HepG2 (cell line): ENCODE measurements around the gene TMEM127. TPM values are rescaled to one million over a fixed set of nuclear protein-coding genes. Genes with fewer than 3 reads are reported as not detected.

ENCODE experiments used
- ADNP ChIP-seq: sonication (generic); formaldehyde crosslinking; IDR thresholded peaks from 2 replicates; pipeline ENCODE4 v1.4.0; 2020; ENCODE audit warnings: missing genetic modification reagents
- ARID3A ChIP-seq: IDR thresholded peaks from 2 replicates; pipeline ENCODE4 v1.6.1; 2012; ENCODE audit warnings: low read depth, low read length, improper control_type of control experiment
- CEBPB ChIP-seq: IDR thresholded peaks from 2 replicates; pipeline ENCODE4 v1.6.1; 2011; ENCODE audit warnings: low read depth, low read length, improper control_type of control experiment, borderline replicate concordance
- CEBPG ChIP-seq: IDR thresholded peaks from 2 replicates; pipeline ENCODE4 v1.6.1; 2016
- FOXA1 ChIP-seq, 2 experiments: fragments of 450-650 bp in 1 of 2; sonication (generic) in 1 of 2; formaldehyde crosslinking in 1 of 2; IDR thresholded peaks; 2 replicates each; pipeline versions ENCODE4 v1.4.0 to v1.6.1; 2016 to 2020; ENCODE audit warnings: missing genetic modification reagents in 1 of 2
- HDAC2 ChIP-seq: sonication (generic); formaldehyde crosslinking; IDR thresholded peaks from 2 replicates; pipeline ENCODE4 v1.4.0; 2020; ENCODE audit warnings: missing genetic modification reagents
- MXI1 ChIP-seq: IDR thresholded peaks from 3 replicates; pipeline ENCODE4 v1.6.1; 2012; ENCODE audit warnings: low read depth, low read length, inconsistent platforms, borderline replicate concordance
- NFKB2 ChIP-seq: sonication (generic); formaldehyde crosslinking; IDR thresholded peaks from 2 replicates; pipeline ENCODE4 v1.4.0; 2020; ENCODE audit warnings: missing genetic modification reagents, borderline replicate concordance
- NR0B2 ChIP-seq: sonication (generic); formaldehyde crosslinking; IDR thresholded peaks from 2 replicates; pipeline ENCODE4 v1.4.0; 2020; ENCODE audit warnings: mild to moderate bottlenecking, missing genetic modification reagents
- NR2F2 ChIP-seq: IDR thresholded peaks from 2 replicates; pipeline ENCODE4 v1.6.1; 2012; ENCODE audit warnings: low read depth, inconsistent platforms, borderline replicate concordance
- PAF1 ChIP-seq: IDR thresholded peaks from 2 replicates; pipeline ENCODE4 v1.6.1; 2016; ENCODE audit warnings: missing genetic modification reagents, missing compliant biosample characterization
- SOX6 ChIP-seq, 2 experiments: fragments of 450-650 bp in 1 of 2; sonication (generic) in 1 of 2; formaldehyde crosslinking in 1 of 2; IDR thresholded peaks; 2 replicates each; pipeline versions ENCODE4 v1.4.0 to v1.6.1; 2017 to 2020; ENCODE audit warnings: antibody characterized with exemption in 1 of 2, mild to moderate bottlenecking in 1 of 2, missing genetic modification reagents in 1 of 2
- TFAP4 ChIP-seq: sonication (generic); IDR thresholded peaks from 2 replicates; pipeline ENCODE4 v1.6.1; 2016; ENCODE audit warnings: low read depth, borderline replicate concordance
- ZFP91 ChIP-seq: sonication (generic); formaldehyde crosslinking; IDR thresholded peaks from 2 replicates; pipeline ENCODE4 v1.9.0; 2022; ENCODE audit warnings: missing genetic modification reagents, mild to moderate bottlenecking, borderline replicate concordance
- ZNF281 ChIP-seq: sonication (generic); formaldehyde crosslinking; IDR thresholded peaks from 2 replicates; pipeline ENCODE4 v1.4.0; 2020; ENCODE audit warnings: missing genetic modification reagents, borderline replicate concordance
- ZNF501 ChIP-seq: sonication (generic); formaldehyde crosslinking; IDR thresholded peaks from 2 replicates; pipeline ENCODE4 v1.5.1; 2020; ENCODE audit warnings: mild to moderate bottlenecking, moderate library complexity, missing genetic modification reagents
- ZNF605 ChIP-seq: sonication (generic); formaldehyde crosslinking; IDR thresholded peaks from 2 replicates; pipeline ENCODE4 v1.8.0; 2022; ENCODE audit warnings: mild to moderate bottlenecking, missing genetic modification reagents
- ZNF770 ChIP-seq: sonication (generic); formaldehyde crosslinking; IDR thresholded peaks from 2 replicates; pipeline ENCODE4 v1.5.0; 2020; ENCODE audit warnings: mild to moderate bottlenecking, missing genetic modification reagents
- ZNF776 ChIP-seq: sonication (generic); formaldehyde crosslinking; IDR thresholded peaks from 2 replicates; pipeline ENCODE4 v1.4.0; 2020; ENCODE audit warnings: mild to moderate bottlenecking, missing genetic modification reagents
- polyA plus RNA-seq, 8 experiments: library from polyadenylated mRNA; depleted of rRNA in 3 of 8; stranded (reverse) in 7 of 8; unstranded in 1 of 8; fragments of >200 nt; fragmentation: Illumina TruSeq in 4 of 8; extraction: Trizol in 4 of 8; gene quantifications; 2 replicates each; pipeline versions ENCODE4 v1.2.1 to v1.2.3, GENCODE V29; 2011 to 2016; ENCODE audit warnings: low read depth in 4 of 8, missing spikeins in 1 of 8, mixed read lengths in 1 of 8; ENCODE audit not compliant: insufficient read depth in 1 of 8
- total RNA-seq, 5 experiments: library from RNA; depleted of rRNA; stranded (reverse); fragments of >200 nt; fragmentation: Illumina TruSeq; extraction: Trizol; gene quantifications; 2 replicates each; pipeline ENCODE4 v1.2.3, GENCODE V29; 2016; ENCODE audit warnings: low read depth in 1 of 5

TMEM127 gene
- total and polyA plus RNA-seq, 2 of the 13 experiments (the other 11 are each of a cell fraction or from before 2014, with no cell fraction given): 21.5 to 33.9 TPM

GRCh38 chr2:96261328-96262003, 4.3 kb downstream of the TMEM127 start (continued):
- TF ChIP-seq ARID3A: 0 out of 2 replicates have a peak, but pooled peaks have one; percentile 64
- TF ChIP-seq FOXA1 (IDR thresholded peaks at IDR 0.05): no peak
- TF ChIP-seq FOXA1 (CRISPR knock-in tag; IDR thresholded peaks at IDR 0.05): peak; percentile 42; the same call in 1 of the 2 replicates
- peak; percentile 20; the same call in 1 of the 2 replicates for TF ChIP-seq ZFP91 (CRISPR knock-in tag)
- 0 out of 3 replicates have a peak, but pooled peaks have one; percentile 32 for TF ChIP-seq MXI1
- TF ChIP-seq NR0B2 (CRISPR knock-in tag): no peak
- peak; percentile 52 for TF ChIP-seq HDAC2 (CRISPR knock-in tag)
- TF ChIP-seq NR2F2: peak; percentile 51; the same call in 1 of the 2 replicates
- TF ChIP-seq NFKB2 (CRISPR knock-in tag): no peak
- no peak for TF ChIP-seq PAF1 (CRISPR knock-in tag)
- no peak for TF ChIP-seq SOX6 (IDR thresholded peaks at IDR 0.05)
- peak; percentile 12; the same call in 1 of the 2 replicates for TF ChIP-seq SOX6 (CRISPR knock-in tag; IDR thresholded peaks at IDR 0.05)
- no peak for TF ChIP-seq ZNF776
- no peak for TF ChIP-seq TFAP4
- TF ChIP-seq ZNF605 (CRISPR knock-in tag): 0 out of 2 replicates have a peak, but pooled peaks have one; percentile 4
- TF ChIP-seq ADNP: 0 out of 2 replicates have a peak, but pooled peaks have one; percentile 22
- peak; percentile 94 for TF ChIP-seq ZNF770 (CRISPR knock-in tag)
- TF ChIP-seq ZNF501 (CRISPR knock-in tag): 0 out of 2 replicates have a peak, but pooled peaks have one; percentile 50
- TF ChIP-seq CEBPB: peak; percentile 80
- no peak for TF ChIP-seq ZNF281 (CRISPR knock-in tag)
- peak; percentile 82 for TF ChIP-seq CEBPG (CRISPR knock-in tag)
